IMR-90 (cell line): ENCODE measurements around the gene ITGAE. TPM values are rescaled to one million over a fixed set of nuclear protein-coding genes. Genes with fewer than 3 reads are reported as not detected.

Experiments used
- BHLHE40 ChIP-seq: fragments of 150-350 bp; IDR thresholded peaks from 2 replicates; pipeline ENCODE4 v1.6.1; 2016; ENCODE audit warnings: mild to moderate bottlenecking, low read depth, low read length
- CEBPB ChIP-seq: IDR thresholded peaks from 2 replicates; pipeline ENCODE4 v1.6.1; 2012; ENCODE audit warnings: low read depth, low read length, improper control_type of control experiment
- FOS ChIP-seq: fragments of 150-350 bp; IDR thresholded peaks from 2 replicates; pipeline ENCODE4 v1.6.1; 2016; ENCODE audit warnings: low read depth, low read length
- MXI1 ChIP-seq: IDR thresholded peaks from 2 replicates; pipeline ENCODE4 v1.6.1; 2012; ENCODE audit warnings: low read depth, mild to moderate bottlenecking, low read length, moderate library complexity, borderline replicate concordance
- NFE2L2 ChIP-seq: fragments of 150-350 bp; IDR thresholded peaks from 2 replicates; pipeline ENCODE4 v1.6.1; 2016; ENCODE audit warnings: low read depth, mild to moderate bottlenecking, low read length
- RAD21 ChIP-seq: IDR thresholded peaks from 2 replicates; pipeline ENCODE4 v1.6.1; 2012; ENCODE audit warnings: low read length, improper control_type of control experiment
- RCOR1 ChIP-seq: IDR thresholded peaks from 2 replicates; pipeline ENCODE4 v1.6.1; 2012; ENCODE audit warnings: mild to moderate bottlenecking, low read length, improper control_type of control experiment; ENCODE audit not compliant: insufficient replicate concordance
- RFX5 ChIP-seq: IDR thresholded peaks from 2 replicates; pipeline ENCODE4 v1.8.0; 2012; ENCODE audit warnings: low read depth, mild to moderate bottlenecking, low read length, moderate library complexity
- polyA plus RNA-seq, 3 experiments: library from polyadenylated mRNA; depleted of rRNA; stranded (reverse); fragments of >200 nt; gene quantifications; 2 replicates each; pipeline ENCODE4 v1.2.3, GENCODE V29; 2012; ENCODE audit warnings: low replicate concordance in 1 of 3
- total RNA-seq: library from RNA; depleted of rRNA; stranded (reverse); fragments of >200 nt; gene quantifications from 2 replicates; pipeline ENCODE4 v1.2.3, GENCODE V29; 2012
- TF ChIP-seq, protein P1 (sequence below): conservative IDR thresholded peaks from 2 replicates; pipeline ENCODE4 v1.5.1; 2012; ENCODE audit warnings: mild to moderate bottlenecking, low read depth, low read length, improper control_type of control experiment
- TF ChIP-seq, protein P2 (sequence below): fragments of 150-350 bp; IDR thresholded peaks from 2 replicates; pipeline ENCODE4 v1.6.1; 2016; ENCODE audit warnings: low read depth, mild to moderate bottlenecking, low read length, moderate library complexity, borderline replicate concordance

The ITGAE gene
- total and polyA plus RNA-seq, 2 of the 4 experiments (the other 2 are of a cell fraction): 54.1 to 60.8 TPM

DNA sequence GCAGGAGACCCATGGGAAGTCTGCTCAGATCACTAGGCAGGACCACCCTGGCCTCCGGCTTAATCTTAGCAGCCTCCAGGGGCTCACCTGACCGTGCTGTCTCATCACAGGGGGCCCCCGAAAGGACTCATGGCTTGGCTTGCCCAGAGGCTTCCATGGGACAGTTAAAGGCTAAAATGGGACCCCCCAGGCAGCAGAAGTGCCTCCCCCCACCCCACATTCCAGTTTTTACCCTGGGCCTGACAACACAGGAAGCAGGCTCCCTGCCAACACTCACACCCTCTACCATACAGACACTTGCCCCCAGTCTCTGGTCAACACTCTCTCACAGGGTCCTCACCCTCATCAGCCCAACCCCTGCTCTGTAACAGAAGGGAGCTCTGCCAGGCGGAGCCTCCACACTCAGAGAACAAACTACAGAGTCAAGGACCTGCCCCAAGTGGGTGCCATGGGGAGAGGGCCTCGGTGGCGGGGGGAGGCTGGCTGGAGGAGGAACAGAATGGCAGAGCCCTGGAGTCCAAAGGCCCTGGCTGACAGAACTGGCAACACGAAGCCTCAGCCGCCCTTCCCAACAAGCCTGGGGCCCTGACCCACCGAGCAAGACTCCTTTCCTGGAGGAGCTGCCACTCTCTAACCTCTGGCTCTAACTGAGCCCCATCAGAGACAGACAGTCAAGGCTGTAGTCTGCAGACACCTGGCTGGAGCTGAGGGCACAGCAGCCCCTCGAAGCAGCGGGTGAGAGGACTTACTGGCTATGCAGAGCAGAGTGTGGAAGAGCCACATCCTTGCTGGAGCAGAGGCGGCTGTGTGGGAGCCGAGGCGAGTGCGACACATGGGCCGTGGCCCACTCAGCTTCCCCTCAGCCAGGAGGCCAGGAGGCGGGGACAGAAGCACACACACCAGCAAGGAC lies at the start of gene ITGAE (continued):
- TF ChIP-seq, protein P1, sequence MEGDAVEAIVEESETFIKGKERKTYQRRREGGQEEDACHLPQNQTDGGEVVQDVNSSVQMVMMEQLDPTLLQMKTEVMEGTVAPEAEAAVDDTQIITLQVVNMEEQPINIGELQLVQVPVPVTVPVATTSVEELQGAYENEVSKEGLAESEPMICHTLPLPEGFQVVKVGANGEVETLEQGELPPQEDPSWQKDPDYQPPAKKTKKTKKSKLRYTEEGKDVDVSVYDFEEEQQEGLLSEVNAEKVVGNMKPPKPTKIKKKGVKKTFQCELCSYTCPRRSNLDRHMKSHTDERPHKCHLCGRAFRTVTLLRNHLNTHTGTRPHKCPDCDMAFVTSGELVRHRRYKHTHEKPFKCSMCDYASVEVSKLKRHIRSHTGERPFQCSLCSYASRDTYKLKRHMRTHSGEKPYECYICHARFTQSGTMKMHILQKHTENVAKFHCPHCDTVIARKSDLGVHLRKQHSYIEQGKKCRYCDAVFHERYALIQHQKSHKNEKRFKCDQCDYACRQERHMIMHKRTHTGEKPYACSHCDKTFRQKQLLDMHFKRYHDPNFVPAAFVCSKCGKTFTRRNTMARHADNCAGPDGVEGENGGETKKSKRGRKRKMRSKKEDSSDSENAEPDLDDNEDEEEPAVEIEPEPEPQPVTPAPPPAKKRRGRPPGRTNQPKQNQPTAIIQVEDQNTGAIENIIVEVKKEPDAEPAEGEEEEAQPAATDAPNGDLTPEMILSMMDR: no peak
- TF ChIP-seq MXI1: no peak
- TF ChIP-seq RAD21: no peak
- no peak for TF ChIP-seq CEBPB
- TF ChIP-seq BHLHE40: no peak
- TF ChIP-seq FOS: no peak
- no peak for TF ChIP-seq RFX5
- no peak for TF ChIP-seq RCOR1
- TF ChIP-seq, protein P2, sequence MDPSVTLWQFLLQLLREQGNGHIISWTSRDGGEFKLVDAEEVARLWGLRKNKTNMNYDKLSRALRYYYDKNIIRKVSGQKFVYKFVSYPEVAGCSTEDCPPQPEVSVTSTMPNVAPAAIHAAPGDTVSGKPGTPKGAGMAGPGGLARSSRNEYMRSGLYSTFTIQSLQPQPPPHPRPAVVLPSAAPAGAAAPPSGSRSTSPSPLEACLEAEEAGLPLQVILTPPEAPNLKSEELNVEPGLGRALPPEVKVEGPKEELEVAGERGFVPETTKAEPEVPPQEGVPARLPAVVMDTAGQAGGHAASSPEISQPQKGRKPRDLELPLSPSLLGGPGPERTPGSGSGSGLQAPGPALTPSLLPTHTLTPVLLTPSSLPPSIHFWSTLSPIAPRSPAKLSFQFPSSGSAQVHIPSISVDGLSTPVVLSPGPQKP: no peak
- no peak for TF ChIP-seq NFE2L2
